ENCODE measurements around the gene IL5RA. TPM values are rescaled to one million over a fixed set of nuclear protein-coding genes. Genes with fewer than 3 reads are reported as not detected.

IL5RA gene
- total RNA-seq, 1 donor from 2014 or later: not detected

- no peak overlapping the region for H3K27ac ChIP-seq
- H3K36me3 ChIP-seq: peaks cover 0 to 70% of the 10 kb centered on the region in 2 donors
- H3K27me3 ChIP-seq: no peaks in the 10 kb centered on the region
- TF ChIP-seq CTCF (IDR thresholded peaks at IDR 0.05): no peak
- no peak for TF ChIP-seq POLR2AphosphoS5 (IDR thresholded peaks at IDR 0.05; ENCODE audit: insufficient read depth in 1 of 2, low read depth in 1 of 2)
- no peak for TF ChIP-seq POLR2A (IDR thresholded peaks at IDR 0.05)
- H3K4me1 ChIP-seq: no peaks in the 10 kb centered on the region
- DNase-seq (ENCODE audit: extremely low spot score in 2 of 2): no peak
- H3K9me3 ChIP-seq: no peaks in the 10 kb centered on the region
- intact Hi-C loops (cut with DNase I): no loop called here
- no peak overlapping the region for H3K4me3 ChIP-seq
These were observed 35.7 kb upstream of the IL5RA start for GRCh38 chr3:3145831-3146230.

- peaks cover 0 to 62% of the 10 kb centered on the region in 2 donors for H3K36me3 ChIP-seq
- DNase-seq (ENCODE audit: extremely low spot score in 2 of 2): no peak
- TF ChIP-seq CTCF (IDR thresholded peaks at IDR 0.05): no peak
- TF ChIP-seq POLR2A (IDR thresholded peaks at IDR 0.05): no peak
- TF ChIP-seq POLR2AphosphoS5 (IDR thresholded peaks at IDR 0.05; ENCODE audit: insufficient read depth in 1 of 2, low read depth in 1 of 2): no peak
- intact Hi-C loops (cut with DNase I): no loop called here
- no peak overlapping the region for H3K27ac ChIP-seq
- no peaks in the 10 kb centered on the region for H3K4me1 ChIP-seq
- H3K4me3 ChIP-seq: no peak overlapping the region
- H3K9me3 ChIP-seq: no peaks in the 10 kb centered on the region
- no peaks in the 10 kb centered on the region for H3K27me3 ChIP-seq
These were observed 31.8 kb upstream of the IL5RA start for GRCh38 chr3:3141939-3142338.

- TF ChIP-seq CTCF (IDR thresholded peaks at IDR 0.05) (no peak), POLR2AphosphoS5 (IDR thresholded peaks at IDR 0.05; ENCODE audit: insufficient read depth in 1 of 2, low read depth in 1 of 2) (no peak), POLR2A (IDR thresholded peaks at IDR 0.05) (no peak)
- peaks cover 6% of the 10 kb centered on the region for H3K4me1 ChIP-seq
- H3K36me3 ChIP-seq: peaks cover 0 to 38% of the 10 kb centered on the region in 2 donors
- intact Hi-C loops (cut with DNase I): no loop called here
- H3K4me3 ChIP-seq: no peak overlapping the region
- no peaks in the 10 kb centered on the region for H3K9me3 ChIP-seq
- H3K27ac ChIP-seq: no peak overlapping the region
- DNase-seq (ENCODE audit: extremely low spot score in 2 of 2): no peak
- H3K27me3 ChIP-seq: no peaks in the 10 kb centered on the region
These were observed 27.4 kb upstream of the IL5RA start for GRCh38 chr3:3137526-3137925.

- no peaks in the 10 kb centered on the region for H3K9me3 ChIP-seq
- H3K27ac ChIP-seq: no peak overlapping the region
- peaks cover 0 to 33% of the 10 kb centered on the region in 2 donors for H3K36me3 ChIP-seq
- TF ChIP-seq POLR2A (IDR thresholded peaks at IDR 0.05) (no peak), POLR2AphosphoS5 (IDR thresholded peaks at IDR 0.05; ENCODE audit: insufficient read depth in 1 of 2, low read depth in 1 of 2) (no peak), CTCF (IDR thresholded peaks at IDR 0.05) (no peak)
- H3K27me3 ChIP-seq: no peaks in the 10 kb centered on the region
- H3K4me3 ChIP-seq: no peak overlapping the region
- no peak for DNase-seq (ENCODE audit: extremely low spot score in 2 of 2)
- H3K4me1 ChIP-seq: peaks cover 10% of the 10 kb centered on the region
- intact Hi-C loops (cut with DNase I): no loop called here
These were observed 24.7 kb upstream of the IL5RA start for GRCh38 chr3:3134750-3135448.

GRCh38 chr3:3133500-3133899 lies 23.3 kb upstream of the IL5RA start:
- peaks cover 24% of the 10 kb centered on the region for H3K4me1 ChIP-seq
- peaks cover 0 to 33% of the 10 kb centered on the region in 2 donors for H3K36me3 ChIP-seq
- H3K27me3 ChIP-seq: no peaks in the 10 kb centered on the region
- no peaks in the 10 kb centered on the region for H3K9me3 ChIP-seq
- H3K27ac ChIP-seq: no peak overlapping the region
- H3K4me3 ChIP-seq: no peak overlapping the region
- no peak for DNase-seq (ENCODE audit: extremely low spot score in 2 of 2)
- intact Hi-C loops (cut with DNase I): no loop called here
- TF ChIP-seq CTCF (IDR thresholded peaks at IDR 0.05) (no peak), POLR2A (IDR thresholded peaks at IDR 0.05) (no peak), POLR2AphosphoS5 (IDR thresholded peaks at IDR 0.05; ENCODE audit: insufficient read depth in 1 of 2, low read depth in 1 of 2) (no peak)

All from vagina (tissue), 2 donors.